ENCODE data around the gene CDHR2.
"Not testable (repeated sequence)": the region's sequence is repeated elsewhere in the genome, so short reads cannot be mapped to it uniquely, and the experiment has no call there.

Gene CDHR2

GRCh38 chr5:176599749-176600430 is 50.7 kb downstream of the CDHR2 start:
- DNase-seq: not testable (repeated sequence)

GRCh38 chr5:176601901-176602482 is 52.9 kb downstream of the CDHR2 start:
- DNase-seq: no peak

GRCh38 chr5:176603091-176603490 is 53.9 kb downstream of the CDHR2 start:
- DNase-seq: no peak

GRCh38 chr5:176606032-176606431 is 56.9 kb downstream of the CDHR2 start:
- no peak for DNase-seq

GRCh38 chr5:176606875-176607274 is 57.7 kb downstream of the CDHR2 start:
- no peak for DNase-seq

GRCh38 chr5:176608142-176608705 is 59.1 kb downstream of the CDHR2 start:
- DNase-seq: no peak

GRCh38 chr5:176608937-176609723 is 60.0 kb downstream of the CDHR2 start:
- no peak for DNase-seq

GRCh38 chr5:176609724-176610434 is 60.7 kb downstream of the CDHR2 start, which contains the start of gene GPRIN1:
GPRIN1 (minus strand) TSS chr5:176610156; CDS start chr5:176599834, 10,322 bp downstream.
- DNase-seq: peak; percentile 49

- DNase-seq: peak; percentile 40
Observed at GRCh38 chr5:176610435-176610773, 61.3 kb downstream of the CDHR2 start.

GRCh38 chr5:176611435-176611834 is 62.3 kb downstream of the CDHR2 start:
- peak; percentile 9 for DNase-seq

- no peak for DNase-seq
Observed at GRCh38 chr5:176612008-176612407, 62.9 kb downstream of the CDHR2 start.

- no peak for DNase-seq
Observed at GRCh38 chr5:176612855-176613254, 63.7 kb downstream of the CDHR2 start.

GRCh38 chr5:176614805-176615478 is 65.8 kb downstream of the CDHR2 start:
- DNase-seq: no peak

GRCh38 chr5:176616511-176616910 is 67.4 kb downstream of the CDHR2 start:
- DNase-seq: no peak

- DNase-seq: no peak
Observed at GRCh38 chr5:176618783-176619182, 69.6 kb downstream of the CDHR2 start.

- no peak for DNase-seq
Observed at GRCh38 chr5:176619203-176619568, 70.0 kb downstream of the CDHR2 start.

- DNase-seq: no peak
Observed at GRCh38 chr5:176619569-176620332, 70.6 kb downstream of the CDHR2 start.

GRCh38 chr5:176620333-176620981 is 71.3 kb downstream of the CDHR2 start:
- DNase-seq: no peak

- DNase-seq: no peak
Observed at GRCh38 chr5:176621661-176622079, 72.5 kb downstream of the CDHR2 start.

GRCh38 chr5:176624142-176624541 is 75.0 kb downstream of the CDHR2 start:
- no peak for DNase-seq

GRCh38 chr5:176624938-176625337 is 75.8 kb downstream of the CDHR2 start:
- no peak for DNase-seq
